ENCODE measurements around the gene FLVCR1.
"Not testable (repeated sequence)": the region's sequence is repeated elsewhere in the genome, so short reads cannot be mapped to it uniquely, and the experiment has no call there.

Gene FLVCR1

DNA sequence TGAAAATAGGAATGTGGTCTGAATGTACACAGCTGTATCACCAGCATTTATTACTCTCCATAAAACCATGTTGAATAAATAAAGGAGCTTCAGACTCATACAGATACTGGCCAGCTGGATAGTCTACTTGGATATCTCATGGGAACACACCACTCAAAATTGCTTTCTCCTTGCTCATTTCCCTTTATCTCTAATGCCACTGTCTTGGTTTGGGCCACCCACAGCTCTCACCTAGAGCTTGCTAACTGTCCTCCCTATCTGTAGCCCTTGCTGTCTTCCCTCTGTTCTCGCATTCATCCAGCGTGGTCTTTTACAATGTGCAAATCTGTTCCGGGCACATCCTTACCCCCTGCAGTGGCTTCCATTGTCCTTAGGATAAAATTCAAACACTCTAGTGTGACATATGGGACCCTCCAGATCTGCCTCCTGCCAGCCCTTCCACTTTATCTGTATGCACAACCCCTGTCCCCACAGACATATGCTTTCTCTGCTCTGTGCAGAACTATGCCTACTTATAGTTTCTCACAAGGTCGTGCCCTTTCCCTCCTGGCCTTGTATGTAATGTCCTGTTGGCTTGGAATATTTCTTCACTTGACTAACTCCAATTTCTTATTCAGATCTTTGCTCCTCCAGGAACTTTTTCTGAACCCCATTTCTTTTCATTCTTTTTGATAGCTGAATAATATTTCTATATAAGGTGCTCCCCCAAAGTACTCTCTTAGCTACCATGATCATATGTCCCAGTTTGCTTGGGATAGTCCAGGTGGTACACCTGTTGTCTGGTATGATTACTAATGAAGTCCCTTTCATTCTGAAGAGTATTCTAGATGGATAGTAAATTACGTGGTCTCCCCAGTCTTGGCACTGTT is 2.9 kb downstream of the FLVCR1 start:
- DNase-seq = no peak

GRCh38 chr1:212862111-212862690 is 4.1 kb downstream of the FLVCR1 start:
- DNase-seq = no peak

- not testable (repeated sequence) for DNase-seq
Measured at GRCh38 chr1:212863345-212863744, 5.3 kb downstream of the FLVCR1 start.

DNA sequence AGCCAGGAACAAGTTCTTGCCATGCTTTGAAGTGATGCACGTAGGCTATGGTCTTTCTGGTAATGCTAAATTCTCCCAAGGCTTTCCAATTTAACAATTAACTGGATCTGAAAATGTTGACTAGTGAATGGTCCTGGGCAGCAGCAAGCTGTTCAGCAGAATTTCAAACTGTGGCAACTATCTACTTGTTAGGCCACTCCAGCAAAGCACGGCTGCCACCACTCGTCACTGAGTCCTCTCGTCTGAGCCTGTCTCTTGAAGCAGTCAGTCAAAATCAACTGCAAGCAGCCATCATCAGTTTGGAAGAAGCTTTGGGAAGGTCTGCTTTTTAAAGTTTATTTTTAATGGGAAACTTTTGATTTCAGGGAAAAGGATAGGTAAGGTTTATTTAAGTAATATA is 6.1 kb downstream of the FLVCR1 start:
- DNase-seq = no peak

DNA sequence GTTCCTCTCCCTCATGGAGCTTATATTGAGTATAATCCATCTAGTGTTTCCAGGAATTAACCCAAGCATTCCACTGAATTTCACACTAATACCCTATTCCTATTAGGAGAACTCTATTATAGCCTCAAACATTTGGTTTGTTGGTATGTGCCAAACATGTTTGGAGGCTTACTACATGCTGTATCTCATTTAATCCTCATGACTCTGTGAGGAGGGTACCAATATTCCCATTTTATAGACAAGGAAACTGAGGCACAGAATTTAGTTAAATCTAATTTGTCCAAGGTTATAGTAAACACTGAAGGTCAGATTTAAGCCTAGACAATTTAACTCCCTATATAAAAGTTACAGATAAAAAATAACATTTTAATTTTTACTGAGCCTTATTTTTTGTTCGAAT is 9.1 kb downstream of the FLVCR1 start:
- no peak for DNase-seq

DNA sequence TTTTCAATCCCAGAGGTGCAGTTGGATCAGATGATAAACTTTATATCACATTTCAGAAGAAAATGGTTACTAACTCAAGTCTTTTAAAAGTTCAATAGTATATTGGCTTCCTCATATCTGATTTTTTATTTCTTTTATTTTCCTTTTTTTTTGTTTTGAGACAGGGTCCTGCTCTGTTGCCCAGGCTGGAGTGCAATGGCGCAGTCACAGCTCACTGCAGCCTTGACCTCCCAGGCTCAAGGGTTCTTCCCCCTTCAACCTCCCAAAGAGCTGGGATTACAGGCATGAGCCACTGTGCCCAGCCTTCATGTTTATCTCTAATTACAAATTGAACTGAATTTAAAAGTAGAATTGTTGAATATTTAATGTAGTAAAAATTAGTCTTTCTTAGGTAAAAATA is 13.9 kb downstream of the FLVCR1 start:
- DNase-seq = no peak

DNA sequence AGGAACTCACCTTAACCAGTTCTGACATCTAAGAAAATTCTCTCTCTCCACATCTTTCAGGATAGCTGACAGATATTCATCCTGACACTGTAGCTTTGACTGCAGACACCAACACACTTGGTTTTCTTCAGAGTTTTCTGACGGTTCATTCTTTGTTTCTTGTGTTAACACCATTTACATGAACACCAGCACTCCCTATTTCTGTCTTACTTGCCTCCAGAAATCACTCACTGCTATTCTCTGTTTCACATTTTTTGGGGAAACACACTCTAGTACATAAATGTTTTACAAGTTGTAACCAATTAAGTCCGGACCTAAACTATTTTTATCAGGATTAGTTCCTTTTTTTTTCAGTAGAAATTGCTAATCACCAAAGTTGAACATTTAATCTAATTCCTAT is 15.4 kb downstream of the FLVCR1 start:
- DNase-seq = no peak

DNA sequence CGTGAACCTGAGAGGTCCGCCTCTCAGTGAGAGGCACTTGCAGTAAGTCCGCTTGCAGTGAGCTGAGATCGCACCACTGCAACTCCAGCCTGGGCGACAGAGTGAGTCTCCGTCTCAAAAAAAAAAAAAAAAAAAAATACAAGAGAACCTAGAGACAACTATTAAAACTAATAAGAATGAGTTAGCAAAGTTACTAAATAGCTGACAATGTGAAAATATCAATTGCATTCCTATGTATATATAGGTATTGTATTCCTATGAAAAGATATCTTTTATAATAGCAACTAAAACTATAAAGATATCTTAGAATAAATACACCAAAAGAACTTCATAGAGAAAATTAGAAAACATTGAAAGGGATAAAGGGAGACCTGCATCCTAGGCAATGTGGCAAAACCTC is 20.3 kb downstream of the FLVCR1 start:
- DNase-seq = no peak

GRCh38 chr1:212879947-212880690 is 22.0 kb downstream of the FLVCR1 start:
- no peak for DNase-seq

- DNase-seq = no peak
Measured at GRCh38 chr1:212884592-212884991, 26.5 kb downstream of the FLVCR1 start.

DNA sequence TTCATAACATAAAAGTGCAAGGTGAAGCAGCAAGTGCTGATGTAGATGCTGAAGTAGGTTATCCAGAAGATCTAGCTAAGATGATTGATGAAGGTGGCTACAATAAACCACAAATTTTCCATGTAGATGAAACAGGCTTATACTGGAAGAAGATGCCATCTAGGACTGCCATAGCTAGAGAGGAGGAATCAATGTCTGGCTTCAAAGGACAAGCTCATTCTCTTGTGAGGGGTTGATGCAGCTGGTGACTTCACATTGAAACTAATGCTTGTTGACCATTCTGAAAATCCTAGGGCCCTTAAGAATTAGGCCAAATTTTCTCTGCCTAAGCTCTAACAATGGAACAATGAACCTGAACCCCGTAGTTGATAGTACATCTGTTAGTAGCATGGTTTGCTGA is 34.0 kb downstream of the FLVCR1 start:
- DNase-seq = no peak

- no peak for DNase-seq
Measured at GRCh38 chr1:212899845-212900244, 41.8 kb downstream of the FLVCR1 start.

DNA sequence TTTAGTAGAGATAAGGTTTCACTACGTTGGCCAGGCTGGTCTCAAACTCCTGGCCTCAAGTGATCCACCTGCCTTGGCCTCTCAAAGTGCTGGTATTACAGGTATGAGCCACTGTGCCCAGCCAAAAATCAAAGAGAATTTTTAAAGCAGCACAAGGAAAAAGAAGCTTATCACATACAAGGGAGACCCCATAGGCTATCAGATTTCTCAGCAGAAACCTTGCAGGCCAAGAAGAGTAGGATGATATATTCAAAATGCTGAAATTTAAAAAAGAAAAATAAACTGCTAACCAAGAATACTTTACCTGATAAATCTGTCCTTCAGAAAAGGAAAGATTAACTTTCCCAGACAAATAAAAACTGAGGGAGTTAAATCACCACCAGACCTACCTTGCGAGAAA is 43.2 kb downstream of the FLVCR1 start:
- DNase-seq = no peak

- no peak for DNase-seq
Measured at GRCh38 chr1:212902054-212902453, 44.0 kb downstream of the FLVCR1 start.

- DNase-seq = no peak
Measured at GRCh38 chr1:212903664-212904063, 45.6 kb downstream of the FLVCR1 start.

GRCh38 chr1:212908071-212908470 is 50.0 kb downstream of the FLVCR1 start:
- not testable (repeated sequence) for DNase-seq

DNA sequence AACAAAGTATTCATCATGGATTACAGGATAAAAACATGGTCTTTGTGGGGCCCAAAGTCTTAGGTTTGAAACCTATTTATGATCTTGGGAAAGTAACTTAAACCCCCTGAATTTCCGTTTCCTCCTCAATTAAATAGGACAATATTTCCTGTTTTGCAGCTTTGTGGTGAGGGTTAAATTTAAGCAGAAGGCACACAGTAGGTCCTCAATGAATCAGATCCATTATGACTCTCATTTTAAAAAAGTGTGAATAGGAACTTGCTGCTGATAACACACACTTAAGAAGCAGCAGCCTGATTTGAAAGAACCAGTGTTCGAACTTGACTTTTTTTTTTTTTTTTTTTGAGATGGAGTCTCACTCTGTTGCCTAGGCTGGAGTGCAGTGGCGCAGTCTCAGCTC is 50.9 kb downstream of the FLVCR1 start:
- DNase-seq = no peak

- DNase-seq = no peak
Measured at GRCh38 chr1:212909652-212910063, 51.6 kb downstream of the FLVCR1 start.

GRCh38 chr1:212910213-212910612 is 52.1 kb downstream of the FLVCR1 start:
- not testable (repeated sequence) for DNase-seq

DNA sequence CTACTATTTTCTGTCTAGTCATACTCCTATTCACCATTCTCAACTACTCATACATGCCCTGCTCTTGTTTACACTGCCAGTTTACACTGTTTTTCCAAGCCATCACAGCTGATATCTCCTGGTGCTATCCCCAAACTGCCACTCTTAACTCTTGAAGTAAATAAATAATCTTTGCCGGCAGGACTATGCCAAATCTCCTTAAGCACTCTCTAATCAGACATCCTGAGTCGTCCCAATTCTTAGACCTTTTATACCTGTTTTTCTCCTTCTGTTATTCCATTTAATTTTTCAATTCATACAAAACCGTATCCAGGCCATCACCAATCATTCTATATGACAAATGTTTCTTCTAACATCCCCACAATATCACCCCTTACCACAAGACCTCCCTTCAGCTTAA is 55.6 kb downstream of the FLVCR1 start:
- not testable (repeated sequence) for DNase-seq

GRCh38 chr1:212914110-212914509 is 56.0 kb downstream of the FLVCR1 start:
- not testable (repeated sequence) for DNase-seq

- DNase-seq = no peak
Measured at GRCh38 chr1:212914789-212915188, 56.7 kb downstream of the FLVCR1 start.

- no peak for DNase-seq
Measured at GRCh38 chr1:212915245-212916091, 57.4 kb downstream of the FLVCR1 start.

All from CD4-positive, alpha-beta T cell treated with Interferon gamma for 1 hour (primary cell).